Smooth muscle cell (in vitro differentiated cells): ENCODE results near the gene TAB3. TPM values are rescaled to one million over a fixed set of nuclear protein-coding genes. Genes with fewer than 3 reads are reported as not detected.

ENCODE experiments used
- DNase-seq: peaks from one replicate; lab custom pipeline; 2025; ENCODE audit not compliant: unreplicated experiment; lab: John Stamatoyannopoulos, UW
- H2AFZ ChIP-seq: fragments of 200-600 bp; sonication (generic); 2 replicates; pipeline ENCODE4 v1.6.0; 2016; ENCODE audit warnings: antibody characterized with exemption, low read depth, mild to moderate bottlenecking
- H3F3A ChIP-seq: fragments of 200-600 bp; sonication (generic); 2 replicates; pipeline ENCODE4 v1.6.0; 2017; ENCODE audit warnings: antibody characterized with exemption, low read depth
- H3K27ac ChIP-seq: fragments of 200-600 bp; sonication (generic); 2 replicates; pipeline ENCODE4 v1.5.1; 2016; ENCODE audit warnings: low read depth, mild to moderate bottlenecking
- H3K27me3 ChIP-seq: fragments of 200-600 bp; sonication (generic); 2 replicates; pipeline ENCODE4 v1.6.1; 2016; ENCODE audit warnings: low read depth, mild to moderate bottlenecking
- H3K36me3 ChIP-seq: fragments of 200-600 bp; sonication (generic); 2 replicates; pipeline ENCODE4 v1.5.1; 2016; ENCODE audit warnings: low read depth
- H3K4me1 ChIP-seq: fragments of 200-600 bp; sonication (generic); 2 replicates; pipeline ENCODE4 v1.5.1; 2016; ENCODE audit warnings: low read depth
- H3K4me2 ChIP-seq: fragments of 200-600 bp; sonication (generic); 2 replicates; pipeline ENCODE4 v1.6.0; 2016; ENCODE audit warnings: mild to moderate bottlenecking
- H3K4me3 ChIP-seq: fragments of 200-600 bp; sonication (generic); 2 replicates; pipeline ENCODE4 v1.5.1; 2016; ENCODE audit warnings: mild to moderate bottlenecking
- H3K79me2 ChIP-seq: fragments of 200-600 bp; sonication (generic); 2 replicates; pipeline ENCODE4 v1.6.0; 2016; ENCODE audit warnings: low read depth, mild to moderate bottlenecking
- H3K9ac ChIP-seq: fragments of 200-600 bp; sonication (generic); 2 replicates; pipeline ENCODE4 v1.6.0; 2016; ENCODE audit warnings: low read depth
- H3K9me3 ChIP-seq: fragments of 200-600 bp; sonication (generic); replicated peaks from 2 replicates; pipeline ENCODE4 v1.5.1; 2016; ENCODE audit warnings: low read depth
- H4K20me1 ChIP-seq: fragments of 200-600 bp; sonication (generic); 2 replicates; pipeline ENCODE4 v1.6.0; 2016; ENCODE audit warnings: low read depth
- CTCF ChIP-seq: fragments of 200-600 bp; sonication (generic); IDR thresholded peaks from 2 replicates; pipeline ENCODE4 v1.5.1; 2017; ENCODE audit warnings: borderline replicate concordance, mild to moderate bottlenecking, antibody characterized with exemption; ENCODE audit not compliant: insufficient read depth, poor library complexity, severe bottlenecking
- WGBS: methylation state at CpG from one replicate; pipeline ENCODE4 v1.1.7; 2016; ENCODE audit warnings: low lambda C conversion rate; 5-methylcytosine and 5-hydroxymethylcytosine counted together
- polyA plus RNA-seq: library from polyadenylated mRNA; unstranded; fragments of >200 nt; fragmentation: Nextera tagmentation; extraction: Ambion mirVana; gene quantifications from 2 replicates; pipeline ENCODE4 v1.2.1, GENCODE V29; 2016
- total RNA-seq: library from RNA; depleted of rRNA; stranded (reverse); fragments of >200 nt; gene quantifications from 2 replicates; pipeline ENCODE4 v1.2.3, GENCODE V29; 2014

Gene TAB3
- total and polyA plus RNA-seq, 2 experiments from 2014 or later, result 4.8 to 31.9 TPM

GRCh38 chrX:30816079-30816478 is 73.0 kb downstream of the TAB3 start:
- no peaks in the 10 kb centered on the region for H4K20me1 ChIP-seq
- no peak overlapping the region for H2AFZ ChIP-seq
- no peaks in the 10 kb centered on the region for H3K4me1 ChIP-seq
- no peaks in the 10 kb centered on the region for H3K36me3 ChIP-seq
- H3K27me3 ChIP-seq, result no peaks in the 10 kb centered on the region
- H3K27ac ChIP-seq, result no peak overlapping the region
- no peaks in the 10 kb centered on the region for H3F3A ChIP-seq
- H3K4me2 ChIP-seq, result no peak overlapping the region
- DNase-seq, result no peak
- no peak overlapping the region for H3K9ac ChIP-seq
- no peak overlapping the region for H3K4me3 ChIP-seq
- H3K79me2 ChIP-seq, result no peaks in the 10 kb centered on the region
- 81% methylated on average over 3 of the region's 3 CpGs for WGBS
- TF ChIP-seq CTCF, result no peak
- no peaks in the 10 kb centered on the region for H3K9me3 ChIP-seq

- H3K4me1 ChIP-seq, result no peaks in the 10 kb centered on the region
- WGBS, result 79% methylated on average over 7 of the region's 7 CpGs
- no peaks in the 10 kb centered on the region for H3F3A ChIP-seq
Measured at GRCh38 chrX:30814978-30815377, 74.1 kb downstream of the TAB3 start.

GRCh38 chrX:30812326-30812725 is 76.7 kb downstream of the TAB3 start:
- Histone ChIP-seq H3K27ac (no peak overlapping the region), H3K9me3 (no peaks in the 10 kb centered on the region), H3K4me2 (no peak overlapping the region), H3K4me3 (no peak overlapping the region), H3K9ac (no peak overlapping the region), H3K79me2 (no peaks in the 10 kb centered on the region), H4K20me1 (no peaks in the 10 kb centered on the region), H3K36me3 (no peaks in the 10 kb centered on the region), H3K4me1 (no peaks in the 10 kb centered on the region), H3K27me3 (no peaks in the 10 kb centered on the region), H3F3A (no peaks in the 10 kb centered on the region), H2AFZ (no peak overlapping the region)
- 50% methylated on average over 1 of the region's 1 CpG for WGBS
- TF ChIP-seq CTCF, result no peak
- DNase-seq, result no peak

More at GRCh38 chrX:30814978-30815377, 74.1 kb downstream of the TAB3 start:
- Histone ChIP-seq H3K9me3 (no peaks in the 10 kb centered on the region), H3K79me2 (no peaks in the 10 kb centered on the region), H3K4me3 (no peak overlapping the region), H3K4me2 (no peak overlapping the region), H4K20me1 (no peaks in the 10 kb centered on the region), H3K27me3 (no peaks in the 10 kb centered on the region), H2AFZ (no peak overlapping the region), H3K27ac (no peak overlapping the region), H3K36me3 (no peaks in the 10 kb centered on the region), H3K9ac (no peak overlapping the region)
- DNase-seq, result no peak
- TF ChIP-seq CTCF, result no peak

- H4K20me1 ChIP-seq, result no peaks in the 10 kb centered on the region
- no peak for TF ChIP-seq CTCF
- no peak overlapping the region for H3K27ac ChIP-seq
- H2AFZ ChIP-seq, result no peak overlapping the region
- no peaks in the 10 kb centered on the region for H3K27me3 ChIP-seq
- 84% methylated on average over 7 of the region's 7 CpGs for WGBS
- H3K4me3 ChIP-seq, result no peak overlapping the region
- no peak for DNase-seq
- H3K36me3 ChIP-seq, result no peaks in the 10 kb centered on the region
- no peak overlapping the region for H3K9ac ChIP-seq
- H3K4me2 ChIP-seq, result no peak overlapping the region
- no peaks in the 10 kb centered on the region for H3F3A ChIP-seq
- no peaks in the 10 kb centered on the region for H3K79me2 ChIP-seq
- H3K9me3 ChIP-seq, result no peaks in the 10 kb centered on the region
- H3K4me1 ChIP-seq, result no peaks in the 10 kb centered on the region
Measured at GRCh38 chrX:30806187-30806728, 82.8 kb downstream of the TAB3 start.
